Thymus (tissue), 11 donors: ENCODE measurements around the gene EIF4E2. TPM values are rescaled to one million over a fixed set of nuclear protein-coding genes. Genes with fewer than 3 reads are reported as not detected.

Experiments
- DNase-seq, 9 donors: peaks; one replicate each; pipeline ENCODE4 v3.0.0-alpha.2; 2013; ENCODE audit warnings: low spot score in 9 of 9, low read depth in 6 of 9, missing footprints in 1 of 9
- H3K27ac ChIP-seq, 2 donors: one replicate each; pipeline ENCODE4 v1.5.1; 2013; ENCODE audit warnings: control low read depth in 1 of 2, low read depth in 1 of 2, low read length in 1 of 2, mild to moderate bottlenecking in 1 of 2, moderate library complexity in 1 of 2
- H3K27me3 ChIP-seq, 2 donors: one replicate each; pipeline ENCODE4 v1.5.1; 2013; ENCODE audit warnings: low read length in 1 of 2; ENCODE audit not compliant: control insufficient read depth in 2 of 2, insufficient read depth in 1 of 2
- H3K36me3 ChIP-seq, 2 donors: one replicate each; pipeline ENCODE4 v1.5.1; 2013; ENCODE audit warnings: low read length in 1 of 2, mild to moderate bottlenecking in 1 of 2, moderate library complexity in 1 of 2; ENCODE audit not compliant: control insufficient read depth in 2 of 2, insufficient read depth in 2 of 2
- H3K4me1 ChIP-seq, 2 donors: one replicate each; pipeline ENCODE4 v1.5.1; 2013; ENCODE audit warnings: low read length in 2 of 2; ENCODE audit not compliant: control insufficient read depth in 2 of 2, insufficient read depth in 2 of 2
- H3K4me3 ChIP-seq, 2 donors: one replicate each; pipeline ENCODE4 v1.5.1; 2013; ENCODE audit warnings: low read length in 2 of 2, control low read depth in 1 of 2, mild to moderate bottlenecking in 1 of 2
- H3K9me3 ChIP-seq, 2 donors: one replicate each; pipeline ENCODE4 v1.5.1; 2013; ENCODE audit warnings: low read length in 1 of 2, mild to moderate bottlenecking in 1 of 2; ENCODE audit not compliant: control insufficient read depth in 2 of 2, insufficient read depth in 1 of 2
- WGBS: extraction: QIAGEN DNeasy Blood & Tissue Kit; methylation state at CpG from one replicate; pipeline ENCODE4 v1.1.7; 2013; 5-methylcytosine and 5-hydroxymethylcytosine counted together
- polyA plus RNA-seq: library from polyadenylated mRNA; stranded (reverse); fragments of 200-250 nt; gene quantifications from one replicate; pipeline ENCODE4 v1.2.3, GENCODE V29; 2013
- total RNA-seq: library from RNA; stranded (reverse); fragments of 120-200 nt; gene quantifications from one replicate; pipeline ENCODE4 v1.2.4, GENCODE V29; 2013
- donor health status: healthy.

Gene EIF4E2
- total and polyA plus RNA-seq, 2 donors = 53.0 to 59.5 TPM

DNA sequence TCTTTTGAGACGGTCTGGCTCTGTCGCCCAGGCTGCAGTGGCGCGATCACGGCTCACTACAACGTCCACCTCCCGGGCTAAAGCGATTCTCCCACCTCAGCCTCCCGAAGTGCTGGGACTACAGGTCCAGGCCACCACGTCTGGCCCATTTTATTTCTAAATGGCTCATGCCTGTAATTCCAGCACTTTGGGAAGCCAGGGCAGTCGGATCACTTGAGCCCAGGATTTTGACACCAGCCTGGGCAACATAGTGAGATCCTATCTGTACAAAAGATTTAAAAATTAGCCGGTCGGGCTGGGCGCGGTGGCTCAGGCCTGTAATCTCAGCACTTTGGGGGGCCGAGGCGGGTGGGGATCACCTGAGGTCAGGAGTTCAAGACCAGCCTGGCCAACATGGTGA is 56.5 kb downstream of the EIF4E2 start:
- no peak for DNase-seq
- Histone ChIP-seq H3K4me1 (peaks cover 2 to 6% of the 10 kb centered on the region in 2 donors), H3K4me3 (no peak overlapping the region), H3K27me3 (peaks cover 0 to 17% of the 10 kb centered on the region in 2 donors), H3K27ac (no peak overlapping the region), H3K36me3 (no peaks in the 10 kb centered on the region), H3K9me3 (no peaks in the 10 kb centered on the region)
- 97% methylated on average over 17 of the region's 17 CpGs for WGBS

GRCh38 chr2:232609607-232610006 is 59.1 kb downstream of the EIF4E2 start:
- H3K27ac ChIP-seq = no peak overlapping the region
- no peak for DNase-seq
- WGBS = 87% methylated on average over 8 of the region's 8 CpGs
- H3K9me3 ChIP-seq = no peaks in the 10 kb centered on the region
- H3K36me3 ChIP-seq = no peaks in the 10 kb centered on the region
- no peak overlapping the region for H3K4me3 ChIP-seq
- peaks cover 0 to 10% of the 10 kb centered on the region in 2 donors for H3K27me3 ChIP-seq
- H3K4me1 ChIP-seq = peaks cover 2 to 6% of the 10 kb centered on the region in 2 donors

- no peak for DNase-seq
- H3K27me3 ChIP-seq = peaks cover 0 to 9% of the 10 kb centered on the region in 2 donors
- 86% methylated on average over 3 of the region's 3 CpGs for WGBS
- no peak overlapping the region for H3K27ac ChIP-seq
- peaks cover 2 to 6% of the 10 kb centered on the region in 2 donors for H3K4me1 ChIP-seq
- no peaks in the 10 kb centered on the region for H3K9me3 ChIP-seq
- H3K4me3 ChIP-seq = no peak overlapping the region
- H3K36me3 ChIP-seq = no peaks in the 10 kb centered on the region
Measured at GRCh38 chr2:232610081-232610480, 59.6 kb downstream of the EIF4E2 start.

GRCh38 chr2:232611061-232611460 is 60.6 kb downstream of the EIF4E2 start:
- no peak overlapping the region for H3K4me3 ChIP-seq
- no peak for DNase-seq
- 94% methylated on average over 6 of the region's 6 CpGs for WGBS
- no peaks in the 10 kb centered on the region for H3K9me3 ChIP-seq
- H3K27me3 ChIP-seq = peaks cover 0 to 9% of the 10 kb centered on the region in 2 donors
- no peaks in the 10 kb centered on the region for H3K36me3 ChIP-seq
- peaks cover 2 to 5% of the 10 kb centered on the region in 2 donors for H3K4me1 ChIP-seq
- H3K27ac ChIP-seq = no peak overlapping the region

DNA sequence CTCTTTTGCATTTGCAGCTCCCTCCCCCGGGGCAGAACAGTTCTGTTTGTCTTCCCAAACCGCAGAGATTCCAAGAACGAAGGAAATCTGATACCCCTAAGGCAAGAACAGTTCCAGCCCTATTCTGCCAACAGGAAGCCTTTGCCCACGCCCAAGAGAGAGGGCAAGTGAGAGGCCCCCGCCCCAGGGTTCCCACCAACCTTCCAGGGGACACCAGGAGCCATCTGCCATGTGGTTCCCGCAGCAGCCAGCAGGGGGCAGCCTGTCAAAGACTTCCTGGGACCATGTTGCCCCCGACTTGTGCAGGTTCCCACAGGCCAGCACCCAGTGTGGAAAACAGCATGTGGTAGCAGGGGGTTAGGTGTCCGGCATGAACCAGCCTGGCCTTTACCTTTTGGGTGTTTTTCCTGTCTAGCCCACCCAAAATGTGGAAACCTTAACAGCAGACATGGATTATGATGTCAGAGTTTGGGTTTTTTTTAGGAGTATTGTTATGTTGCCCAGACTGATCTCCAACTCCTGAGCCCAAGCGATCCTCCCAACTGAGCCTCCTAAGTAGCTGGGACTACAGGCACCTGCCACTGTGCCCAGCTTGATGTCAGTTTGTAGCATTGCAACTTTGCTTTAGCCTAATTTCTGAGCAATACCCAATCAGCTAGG is 61.2 kb downstream of the EIF4E2 start:
- Histone ChIP-seq H3K27ac (no peak overlapping the region), H3K27me3 (peaks cover 0 to 5% of the 10 kb centered on the region in 2 donors), H3K9me3 (no peaks in the 10 kb centered on the region), H3K36me3 (no peaks in the 10 kb centered on the region), H3K4me1 (no peaks in the 10 kb centered on the region), H3K4me3 (no peak overlapping the region)
- DNase-seq = peak in 7 of 9 donors; percentile 19 to 54 (median 23)
- 52% methylated on average over 9 of the region's 9 CpGs for WGBS

- Histone ChIP-seq H3K4me1 (no peaks in the 10 kb centered on the region), H3K27ac (no peak overlapping the region), H3K36me3 (no peaks in the 10 kb centered on the region), H3K27me3 (no peaks in the 10 kb centered on the region), H3K4me3 (no peak overlapping the region), H3K9me3 (no peaks in the 10 kb centered on the region)
- no peak for DNase-seq
- WGBS = 77% methylated on average over 3 of the region's 3 CpGs
Measured at GRCh38 chr2:232613538-232614134, 63.1 kb downstream of the EIF4E2 start.

GRCh38 chr2:232615339-232615738 is 64.8 kb downstream of the EIF4E2 start:
- no peak overlapping the region for H3K4me3 ChIP-seq
- no peaks in the 10 kb centered on the region for H3K27me3 ChIP-seq
- WGBS = 94% methylated on average over 8 of the region's 8 CpGs
- H3K4me1 ChIP-seq = no peaks in the 10 kb centered on the region
- H3K9me3 ChIP-seq = no peaks in the 10 kb centered on the region
- no peak overlapping the region for H3K27ac ChIP-seq
- no peak for DNase-seq
- H3K36me3 ChIP-seq = no peaks in the 10 kb centered on the region

Other genes with a start within 250 kb of the EIF4E2 start
- gene ALPP, start 171.9 kb upstream of the EIF4E2 start, total RNA-seq = 0.09 TPM
- gene ALPP, start 171.9 kb upstream of the EIF4E2 start, polyA plus RNA-seq = 0.32 TPM
- 0.24 TPM for gene ALPG, start 143.8 kb upstream of the EIF4E2 start, total RNA-seq
- gene ALPG, start 143.8 kb upstream of the EIF4E2 start, polyA plus RNA-seq = 0.96 TPM
- gene ALPI, start 94.5 kb upstream of the EIF4E2 start, total RNA-seq = 0.19 TPM
- gene ALPI, start 94.5 kb upstream of the EIF4E2 start, polyA plus RNA-seq = 0.34 TPM
- gene ECEL1, start 62.9 kb upstream of the EIF4E2 start, total RNA-seq = 0.28 TPM
- 1.7 TPM for gene ECEL1, start 62.9 kb upstream of the EIF4E2 start, polyA plus RNA-seq
- 0.19 TPM for gene PRSS56, start 30.3 kb upstream of the EIF4E2 start, total RNA-seq
- gene PRSS56, start 30.3 kb upstream of the EIF4E2 start, polyA plus RNA-seq = 0.09 TPM
- gene CHRND, start 24.5 kb upstream of the EIF4E2 start, total RNA-seq = 0.57 TPM
- gene CHRND, start 24.5 kb upstream of the EIF4E2 start, polyA plus RNA-seq = 0.43 TPM
- 0.57 TPM for gene CHRNG, start 11.0 kb upstream of the EIF4E2 start, total RNA-seq
- gene CHRNG, start 11.0 kb upstream of the EIF4E2 start, polyA plus RNA-seq = 0.48 TPM
- gene TIGD1, start 132 bp upstream of the EIF4E2 start, total RNA-seq = 8.3 TPM
- 16.2 TPM for gene TIGD1, start 132 bp upstream of the EIF4E2 start, polyA plus RNA-seq
- 0.33 TPM for gene EFHD1, start 82.9 kb downstream of the EIF4E2 start, total RNA-seq
- gene EFHD1, start 82.9 kb downstream of the EIF4E2 start, polyA plus RNA-seq = 14.1 TPM
- gene GIGYF2, start 146.6 kb downstream of the EIF4E2 start, total RNA-seq = 35.8 TPM
- 19.1 TPM for gene GIGYF2, start 146.6 kb downstream of the EIF4E2 start, polyA plus RNA-seq
- gene KCNJ13, start 225.9 kb downstream of the EIF4E2 start, total RNA-seq = 0.24 TPM
- 0.18 TPM for gene KCNJ13, start 225.9 kb downstream of the EIF4E2 start, polyA plus RNA-seq